Activated CD8-positive, alpha-beta T cell treated with anti-CD3 and anti-CD28 coated beads for 36 hours (primary cell): ENCODE measurements around the gene PPFIA2. TPM values are rescaled to one million over a fixed set of nuclear protein-coding genes. Genes with fewer than 3 reads are reported as not detected.
A peak's percentile ranks its signal among the peaks of the same experiment; 100 is the strongest.

Source experiments
- ATAC-seq: fragments of 200-7000 bp; cut with Tn5 transposase; one replicate; pipeline ENCODE4 v1.10.0; 2021; ENCODE audit warnings: mild to moderate bottlenecking, moderate library complexity
- CTCF ChIA-PET: fragments of 350-600 bp; sonication (Branson Sonifier 250); formaldehyde crosslinking; loops from one replicate; lab custom pipeline; 2021; ENCODE audit warnings: antibody characterized with exemption; lab: Charles Lee
- POLR2A ChIA-PET: fragments of 350-600 bp; sonication (Branson Sonifier 250); formaldehyde crosslinking; loops from one replicate; lab custom pipeline; 2021; ENCODE audit warnings: antibody characterized with exemption; lab: Charles Lee
- DNase-seq: peaks from one replicate; pipeline ENCODE4 v3.0.0-alpha.2; 2020
- H3K27ac Mint-ChIP-seq: one replicate; pipeline ENCODE4 v1.8.0; 2021; ENCODE audit warnings: mild to moderate bottlenecking, mixed read lengths
- H3K27me3 Mint-ChIP-seq: one replicate; pipeline ENCODE4 v1.8.0; 2021; ENCODE audit warnings: mixed read lengths
- H3K36me3 Mint-ChIP-seq: one replicate; pipeline ENCODE4 v1.8.0; 2021; ENCODE audit warnings: low read depth, mixed read lengths
- H3K4me1 Mint-ChIP-seq: one replicate; pipeline ENCODE4 v1.8.0; 2021; ENCODE audit warnings: low read depth, mixed read lengths
- H3K4me3 Mint-ChIP-seq: one replicate; pipeline ENCODE4 v1.8.0; 2021; ENCODE audit warnings: mild to moderate bottlenecking, moderate library complexity, mixed read lengths
- H3K9me3 Mint-ChIP-seq: one replicate; pipeline ENCODE4 v1.8.0; 2021; ENCODE audit warnings: mixed read lengths
- intact Hi-C: fragments of 100-400 bp; cut with micrococcal nuclease; formaldehyde crosslinking; loops from one replicate; pipeline ENCODE4 v1.10.0; 2022
- total RNA-seq, 2 experiments: library from RNA; stranded (reverse); gene quantifications; one replicate each; pipeline ENCODE4 v1.2.3, GENCODE V29; 2021
- TF ChIP-seq, protein P1 (sequence below): fragments of 200-600 bp; IDR thresholded peaks from one replicate; pipeline ENCODE4 v1.8.0; 2022; ENCODE audit warnings: antibody characterized with exemption, mild to moderate bottlenecking

The PPFIA2 gene
- total RNA-seq, 2 experiments from 2014 or later, result not detected

DNA sequence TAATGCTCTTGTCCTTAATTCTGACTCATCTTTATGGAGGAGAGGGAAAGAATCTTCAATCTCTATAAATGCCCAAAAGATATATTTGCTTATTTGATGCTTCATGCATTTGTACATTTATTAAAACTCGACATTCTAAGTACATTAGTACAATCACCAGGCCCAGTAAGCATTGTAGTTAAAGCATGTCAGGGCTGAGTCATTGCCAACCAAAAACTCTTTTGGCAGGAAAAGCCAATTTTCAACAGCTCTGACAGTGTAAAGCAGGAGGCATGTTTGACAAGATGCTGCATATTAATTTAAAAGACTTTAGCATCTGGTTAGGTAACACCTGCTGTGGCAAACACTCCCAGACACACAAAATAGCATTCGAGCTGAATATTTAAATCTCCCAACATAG lies 290.9 kb downstream of the PPFIA2 start:
- no peaks in the 10 kb centered on the region for H3K9me3 Mint-ChIP-seq
- H3K27me3 Mint-ChIP-seq, result no peaks in the 10 kb centered on the region
- ChIA-PET POLR2A (no interaction called here), CTCF (no interaction called here)
- no peak for DNase-seq
- no peaks in the 10 kb centered on the region for H3K36me3 Mint-ChIP-seq
- intact Hi-C loops, result no loop called here
- no peaks in the 10 kb centered on the region for H3K4me1 Mint-ChIP-seq
- no peak for ATAC-seq
- TF ChIP-seq, protein P1, sequence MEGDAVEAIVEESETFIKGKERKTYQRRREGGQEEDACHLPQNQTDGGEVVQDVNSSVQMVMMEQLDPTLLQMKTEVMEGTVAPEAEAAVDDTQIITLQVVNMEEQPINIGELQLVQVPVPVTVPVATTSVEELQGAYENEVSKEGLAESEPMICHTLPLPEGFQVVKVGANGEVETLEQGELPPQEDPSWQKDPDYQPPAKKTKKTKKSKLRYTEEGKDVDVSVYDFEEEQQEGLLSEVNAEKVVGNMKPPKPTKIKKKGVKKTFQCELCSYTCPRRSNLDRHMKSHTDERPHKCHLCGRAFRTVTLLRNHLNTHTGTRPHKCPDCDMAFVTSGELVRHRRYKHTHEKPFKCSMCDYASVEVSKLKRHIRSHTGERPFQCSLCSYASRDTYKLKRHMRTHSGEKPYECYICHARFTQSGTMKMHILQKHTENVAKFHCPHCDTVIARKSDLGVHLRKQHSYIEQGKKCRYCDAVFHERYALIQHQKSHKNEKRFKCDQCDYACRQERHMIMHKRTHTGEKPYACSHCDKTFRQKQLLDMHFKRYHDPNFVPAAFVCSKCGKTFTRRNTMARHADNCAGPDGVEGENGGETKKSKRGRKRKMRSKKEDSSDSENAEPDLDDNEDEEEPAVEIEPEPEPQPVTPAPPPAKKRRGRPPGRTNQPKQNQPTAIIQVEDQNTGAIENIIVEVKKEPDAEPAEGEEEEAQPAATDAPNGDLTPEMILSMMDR, result no peak
- H3K4me3 Mint-ChIP-seq, result no peak overlapping the region
- H3K27ac Mint-ChIP-seq, result no peak overlapping the region

DNA sequence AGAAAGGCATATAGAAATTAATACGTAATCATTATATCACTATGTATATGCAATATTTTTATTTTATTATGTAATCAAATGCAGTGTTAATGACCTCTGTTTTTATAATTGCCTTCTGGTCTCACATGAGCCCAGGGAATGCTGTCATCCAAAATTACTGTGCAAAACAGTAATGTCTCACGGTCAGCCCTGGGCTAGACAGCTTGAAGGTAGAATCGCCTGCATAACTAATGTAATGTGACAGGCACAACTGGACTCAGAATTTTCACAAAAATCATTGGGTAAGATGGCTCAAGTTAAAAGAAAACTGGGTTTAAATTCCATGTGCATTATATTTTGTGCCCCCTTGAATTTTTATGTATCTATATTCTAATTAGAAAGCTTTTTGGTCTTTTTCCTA lies 293.3 kb downstream of the PPFIA2 start:
- no peak for ATAC-seq

DNA sequence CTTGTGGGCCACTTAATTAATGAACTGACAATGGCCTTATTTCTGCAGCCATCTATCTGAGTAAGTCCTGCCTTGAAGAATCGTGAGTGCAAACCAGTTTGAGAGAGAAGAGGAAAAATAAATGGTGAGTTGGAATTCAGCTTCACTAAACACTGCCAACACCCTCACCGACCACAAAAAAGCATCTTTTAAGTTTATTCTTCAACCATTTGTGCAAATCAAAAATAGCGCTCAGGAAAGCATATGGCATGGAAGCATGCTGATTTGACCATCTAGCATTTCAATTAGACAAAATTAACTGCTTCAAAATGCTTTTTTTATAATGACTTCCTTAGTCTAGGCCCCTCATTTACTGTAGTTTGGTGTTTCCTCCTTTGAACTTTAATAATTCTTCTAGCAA lies 294.0 kb downstream of the PPFIA2 start:
- intact Hi-C loops, result no loop called here
- Mint-ChIP-seq H3K4me1 (no peaks in the 10 kb centered on the region), H3K4me3 (no peak overlapping the region), H3K27ac (no peak overlapping the region), H3K36me3 (no peaks in the 10 kb centered on the region), H3K9me3 (no peaks in the 10 kb centered on the region), H3K27me3 (no peaks in the 10 kb centered on the region)
- DNase-seq (no peak), ATAC-seq (no peak)
- ChIA-PET POLR2A (no interaction called here), CTCF (no interaction called here)
- TF ChIP-seq, protein P1, result no peak

More for the DNA sequence above, 293.3 kb downstream of the PPFIA2 start:
- CTCF ChIA-PET, result no interaction called here
- POLR2A ChIA-PET, result no interaction called here
- DNase-seq, result no peak
- intact Hi-C loops, result no loop called here
- no peaks in the 10 kb centered on the region for H3K9me3 Mint-ChIP-seq
- TF ChIP-seq, protein P1, result no peak
- no peaks in the 10 kb centered on the region for H3K36me3 Mint-ChIP-seq
- no peak overlapping the region for H3K27ac Mint-ChIP-seq
- no peaks in the 10 kb centered on the region for H3K27me3 Mint-ChIP-seq
- no peaks in the 10 kb centered on the region for H3K4me1 Mint-ChIP-seq
- no peak overlapping the region for H3K4me3 Mint-ChIP-seq

DNA sequence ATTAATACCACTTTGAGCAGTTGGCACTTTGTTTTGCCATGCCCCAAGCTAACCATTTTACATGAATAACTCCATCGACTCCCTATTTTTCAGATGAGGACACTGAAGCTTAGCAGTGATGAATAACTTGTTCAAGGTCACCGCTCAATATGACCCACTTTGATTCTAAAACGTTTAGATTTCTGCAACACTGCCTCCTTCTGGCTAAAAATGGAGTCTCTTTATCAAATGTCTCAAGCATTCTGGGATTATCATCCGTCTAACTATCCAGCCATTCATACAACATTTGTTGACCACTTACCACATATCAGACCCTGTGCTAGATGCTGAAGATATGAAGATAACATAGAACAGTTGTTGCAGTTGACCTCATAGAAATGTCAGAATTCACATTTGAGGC lies 298.0 kb downstream of the PPFIA2 start:
- ChIA-PET CTCF (no interaction called here), POLR2A (no interaction called here)
- H3K4me1 Mint-ChIP-seq, result no peaks in the 10 kb centered on the region
- DNase-seq, result no peak
- H3K27ac Mint-ChIP-seq, result no peak overlapping the region
- ATAC-seq, result no peak
- no peaks in the 10 kb centered on the region for H3K9me3 Mint-ChIP-seq
- intact Hi-C loops, result no loop called here
- no peaks in the 10 kb centered on the region for H3K27me3 Mint-ChIP-seq
- TF ChIP-seq, protein P1, result no peak
- no peaks in the 10 kb centered on the region for H3K36me3 Mint-ChIP-seq
- no peak overlapping the region for H3K4me3 Mint-ChIP-seq

DNA sequence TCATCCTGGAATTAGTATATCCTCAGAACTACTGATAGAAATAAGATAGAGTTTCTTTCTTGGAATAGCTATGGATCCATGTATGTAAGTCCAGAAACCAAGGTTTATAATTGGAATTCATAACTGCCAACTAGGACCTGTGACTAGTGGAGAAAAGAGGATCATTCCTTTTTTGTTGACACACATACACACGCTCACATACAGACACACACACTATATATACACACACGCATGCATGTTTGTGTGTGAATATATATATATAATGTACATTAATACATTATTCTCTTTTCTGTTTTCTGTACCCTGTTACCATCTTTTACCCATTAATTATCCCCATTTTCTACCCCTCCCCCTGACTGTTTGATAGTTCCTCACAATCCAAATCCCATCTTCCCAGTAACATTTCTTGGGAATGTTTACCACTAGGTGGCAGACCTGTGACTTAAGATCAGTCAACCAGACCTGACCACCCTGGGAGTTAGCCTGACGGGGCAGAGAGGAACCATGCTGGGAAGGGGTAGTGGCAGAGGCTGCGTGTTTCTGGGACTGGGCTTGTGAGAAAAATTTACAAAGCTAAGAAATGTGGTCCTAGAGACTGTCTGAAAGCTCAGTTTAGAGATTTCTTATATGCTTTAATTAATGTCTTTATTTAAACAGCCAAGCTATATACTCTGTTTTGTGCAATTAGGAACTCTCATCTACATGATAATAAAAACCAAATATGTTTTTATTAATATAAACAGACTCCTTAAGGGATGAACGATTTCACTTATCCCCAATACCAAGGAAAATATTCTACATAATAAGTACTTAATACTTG lies 308.0 kb downstream of the PPFIA2 start:
- no peak overlapping the region for H3K27ac Mint-ChIP-seq
- POLR2A ChIA-PET, result no interaction called here
- intact Hi-C loops, result no loop called here
- H3K4me1 Mint-ChIP-seq, result no peaks in the 10 kb centered on the region
- no peak overlapping the region for H3K4me3 Mint-ChIP-seq
- ATAC-seq (peak; percentile 51), DNase-seq (no peak)
- CTCF ChIA-PET, result interaction anchor here (0.9 to 1.1 kb wide), 3 partner anchors 13 to 119 kb away, joined by 3 to 4 read pairs (median 3); no protein-coding TSS in a partner anchor
- H3K9me3 Mint-ChIP-seq, result no peaks in the 10 kb centered on the region
- no peaks in the 10 kb centered on the region for H3K36me3 Mint-ChIP-seq
- TF ChIP-seq, protein P1, result peak; percentile 25
- H3K27me3 Mint-ChIP-seq, result no peaks in the 10 kb centered on the region
